Naive B cell (primary cell): ENCODE results near the gene POU3F2. TPM values are rescaled to one million over a fixed set of nuclear protein-coding genes. Genes with fewer than 3 reads are reported as not detected.

Experiments used
- ATAC-seq, 2 donors: fragments of 150-1000 bp; cut with Tn5 transposase; 2 replicates each; pipeline ENCODE4 v1.10.0; 2021; ENCODE audit warnings: low read depth in 2 of 2, mild to moderate bottlenecking in 2 of 2, moderate library complexity in 2 of 2
- DNase-seq: peaks from one replicate; pipeline ENCODE4 v3.0.0; 2022
- H3K27ac Mint-ChIP-seq, 6 donors: one replicate each; pipeline ENCODE4 v1.8.0; 2020 to 2022; ENCODE audit warnings: mild to moderate bottlenecking in 6 of 6, mixed read lengths in 6 of 6, moderate library complexity in 5 of 6, inconsistent platforms in 2 of 6
- H3K27me3 Mint-ChIP-seq, 3 donors: one replicate each; pipeline ENCODE4 v1.8.0; 2021 to 2022; ENCODE audit warnings: mixed read lengths in 3 of 3, mild to moderate bottlenecking in 1 of 3
- H3K36me3 Mint-ChIP-seq, 2 donors: one replicate each; pipeline ENCODE4 v1.8.0; 2020 to 2022; ENCODE audit warnings: mixed read lengths in 2 of 2, inconsistent platforms in 1 of 2, mild to moderate bottlenecking in 1 of 2
- H3K4me1 Mint-ChIP-seq, 3 donors: one replicate each; pipeline ENCODE4 v1.8.0; 2020 to 2022; ENCODE audit warnings: mixed read lengths in 3 of 3, inconsistent platforms in 1 of 3, mild to moderate bottlenecking in 1 of 3, moderate library complexity in 1 of 3
- H3K4me3 Mint-ChIP-seq, 8 donors: one replicate each; pipeline ENCODE4 v1.8.0; 2020 to 2022; ENCODE audit warnings: mild to moderate bottlenecking in 8 of 8, mixed read lengths in 8 of 8, moderate library complexity in 8 of 8, inconsistent platforms in 2 of 8
- H3K9me3 Mint-ChIP-seq, 7 donors: one replicate each; pipeline ENCODE4 v1.8.0; 2020 to 2022; ENCODE audit warnings: mixed read lengths in 7 of 7, mild to moderate bottlenecking in 5 of 7, inconsistent platforms in 2 of 7, moderate library complexity in 1 of 7
- polyA plus RNA-seq, 6 donors: library from polyadenylated mRNA; unstranded; fragments of 300-500 nt; fragmentation: Illumina TruSeq; gene quantifications; one replicate each; pipeline ENCODE4 v1.2.3, GENCODE V29; 2021; ENCODE audit warnings: low read depth in 6 of 6

Gene POU3F2
- polyA plus RNA-seq, 6 donors from 2014 or later = not detected

GRCh38 chr6:98833057-98833306 lies 1.4 kb upstream of the POU3F2 start:
- H3K36me3 Mint-ChIP-seq = peaks cover 0 to 16% of the 10 kb centered on the region in 2 donors
- H3K27me3 Mint-ChIP-seq = peaks cover 77 to 92% (median 91%) of the 10 kb centered on the region in 3 donors
- H3K27ac Mint-ChIP-seq = peak overlapping the region in 3 of 6 donors; percentile 34 to 94 (median 69)
- DNase-seq (no peak), ATAC-seq (peak; percentile 44 to 46)
- H3K9me3 Mint-ChIP-seq = peaks cover 0 to 16% (median 1%) of the 10 kb centered on the region in 7 donors
- peaks cover 51 to 60% (median 54%) of the 10 kb centered on the region in 3 donors for H3K4me1 Mint-ChIP-seq
- H3K4me3 Mint-ChIP-seq = peak overlapping the region; percentile 89 to 97 (median 92)

GRCh38 chr6:98833307-98834059 lies 891 bp upstream of the POU3F2 start:
- DNase-seq = no peak
- Mint-ChIP-seq H3K4me3 (peak overlapping the region; percentile 89 to 97 (median 92)), H3K36me3 (peaks cover 0 to 12% of the 10 kb centered on the region in 2 donors)

GRCh38 chr6:98835149-98836024 lies 1.0 kb downstream of the POU3F2 start:
- peaks cover 0 to 8% of the 10 kb centered on the region in 2 donors for H3K36me3 Mint-ChIP-seq
- peaks cover 41 to 45% (median 43%) of the 10 kb centered on the region in 3 donors for H3K4me1 Mint-ChIP-seq
- H3K27me3 Mint-ChIP-seq = peaks cover 79 to 89% (median 86%) of the 10 kb centered on the region in 3 donors
- no peak for ATAC-seq
- peak overlapping the region in 1 of 6 donors; percentile 89 for H3K27ac Mint-ChIP-seq
- peak overlapping the region in 7 of 8 donors; percentile 68 to 92 (median 74) for H3K4me3 Mint-ChIP-seq
- H3K9me3 Mint-ChIP-seq = peaks cover 0 to 16% (median 1%) of the 10 kb centered on the region in 7 donors
- DNase-seq = no peak

More at GRCh38 chr6:98833307-98834059, 891 bp upstream of the POU3F2 start:
- Mint-ChIP-seq H3K4me1 (peaks cover 46 to 55% (median 49%) of the 10 kb centered on the region in 3 donors), H3K27me3 (peaks cover 77 to 92% (median 90%) of the 10 kb centered on the region in 3 donors), H3K27ac (peak overlapping the region in 4 of 6 donors; percentile 63 to 94 (median 72)), H3K9me3 (peaks cover 0 to 16% (median 1%) of the 10 kb centered on the region in 7 donors)
- peak; percentile 15 for ATAC-seq

GRCh38 chr6:98836025-98836961 lies 1.9 kb downstream of the POU3F2 start:
- Mint-ChIP-seq H3K27ac (peak overlapping the region in 1 of 6 donors; percentile 89), H3K36me3 (peaks cover 0 to 8% of the 10 kb centered on the region in 2 donors), H3K4me3 (peak overlapping the region; percentile 9 to 88 (median 69)), H3K9me3 (peaks cover 0 to 9% (median 0%) of the 10 kb centered on the region in 7 donors), H3K4me1 (peaks cover 34 to 39% (median 36%) of the 10 kb centered on the region in 3 donors), H3K27me3 (peaks cover 79 to 86% (median 85%) of the 10 kb centered on the region in 3 donors)
- no peak for DNase-seq
- ATAC-seq = no peak

- DNase-seq (no peak), ATAC-seq (no peak)
- Mint-ChIP-seq H3K27ac (no peak overlapping the region), H3K4me3 (peak overlapping the region in 4 of 8 donors; percentile 31 to 68 (median 51)), H3K36me3 (peaks cover 0 to 8% of the 10 kb centered on the region in 2 donors), H3K4me1 (peaks cover 28 to 34% (median 32%) of the 10 kb centered on the region in 3 donors), H3K9me3 (peaks cover 0 to 9% (median 1%) of the 10 kb centered on the region in 7 donors), H3K27me3 (peaks cover 80 to 86% (median 86%) of the 10 kb centered on the region in 3 donors)
Observed at GRCh38 chr6:98836962-98837944, 2.9 kb downstream of the POU3F2 start.

- no peak overlapping the region for H3K4me3 Mint-ChIP-seq
- DNase-seq = no peak
- ATAC-seq = no peak
- peaks cover 79 to 86% (median 86%) of the 10 kb centered on the region in 3 donors for H3K27me3 Mint-ChIP-seq
- peak overlapping the region in 1 of 6 donors; percentile 24 for H3K27ac Mint-ChIP-seq
- peaks cover 0 to 9% (median 0%) of the 10 kb centered on the region in 7 donors for H3K9me3 Mint-ChIP-seq
- H3K36me3 Mint-ChIP-seq = peaks cover 0 to 8% of the 10 kb centered on the region in 2 donors
- peaks cover 27 to 33% (median 32%) of the 10 kb centered on the region in 3 donors for H3K4me1 Mint-ChIP-seq
Observed at GRCh38 chr6:98838032-98838431, 3.7 kb downstream of the POU3F2 start.

GRCh38 chr6:98838975-98839374 lies 4.6 kb downstream of the POU3F2 start:
- Mint-ChIP-seq H3K36me3 (peaks cover 0 to 8% of the 10 kb centered on the region in 2 donors), H3K9me3 (peaks cover 0 to 9% (median 1%) of the 10 kb centered on the region in 7 donors)

GRCh38 chr6:98839781-98840361 lies 5.5 kb downstream of the POU3F2 start:
- Mint-ChIP-seq H3K36me3 (peaks cover 0 to 8% of the 10 kb centered on the region in 2 donors), H3K4me1 (peaks cover 26 to 35% (median 35%) of the 10 kb centered on the region in 3 donors), H3K9me3 (peaks cover 0 to 9% (median 1%) of the 10 kb centered on the region in 7 donors), H3K27ac (no peak overlapping the region), H3K4me3 (no peak overlapping the region), H3K27me3 (peaks cover 83 to 89% (median 87%) of the 10 kb centered on the region in 3 donors)
- ATAC-seq (no peak), DNase-seq (no peak)

More at GRCh38 chr6:98838975-98839374, 4.6 kb downstream of the POU3F2 start:
- H3K27me3 Mint-ChIP-seq = peaks cover 76 to 86% (median 85%) of the 10 kb centered on the region in 3 donors
- H3K27ac Mint-ChIP-seq = no peak overlapping the region
- ATAC-seq = no peak
- DNase-seq = no peak
- H3K4me1 Mint-ChIP-seq = peaks cover 24 to 32% (median 29%) of the 10 kb centered on the region in 3 donors
- H3K4me3 Mint-ChIP-seq = no peak overlapping the region

GRCh38 chr6:98840385-98840784 lies 6.0 kb downstream of the POU3F2 start:
- Mint-ChIP-seq H3K27ac (peak overlapping the region in 1 of 6 donors; percentile 3), H3K4me3 (peak overlapping the region in 1 of 8 donors; percentile 13), H3K9me3 (peaks cover 0 to 9% (median 1%) of the 10 kb centered on the region in 7 donors), H3K36me3 (peaks cover 0 to 8% of the 10 kb centered on the region in 2 donors), H3K27me3 (peaks cover 84 to 93% (median 90%) of the 10 kb centered on the region in 3 donors), H3K4me1 (peaks cover 28 to 40% (median 35%) of the 10 kb centered on the region in 3 donors)
- ATAC-seq (no peak), DNase-seq (no peak)

GRCh38 chr6:98840996-98841513 lies 6.7 kb downstream of the POU3F2 start:
- Mint-ChIP-seq H3K36me3 (peaks cover 0 to 2% of the 10 kb centered on the region in 2 donors), H3K4me1 (peaks cover 30 to 40% (median 36%) of the 10 kb centered on the region in 3 donors), H3K27me3 (peaks cover 85 to 93% (median 90%) of the 10 kb centered on the region in 3 donors), H3K27ac (no peak overlapping the region), H3K4me3 (peak overlapping the region in 1 of 8 donors; percentile 13), H3K9me3 (peaks cover 0 to 9% (median 1%) of the 10 kb centered on the region in 7 donors)
- DNase-seq (no peak), ATAC-seq (no peak)
